ENCODE data around the gene ARHGAP28. TPM values are rescaled to one million over a fixed set of nuclear protein-coding genes. Genes with fewer than 3 reads are reported as not detected.

Gene ARHGAP28
- total RNA-seq, 6 experiments from 2014 or later: 0.13 to 1.7 (median 0.61) TPM; not detected in 1

DNA sequence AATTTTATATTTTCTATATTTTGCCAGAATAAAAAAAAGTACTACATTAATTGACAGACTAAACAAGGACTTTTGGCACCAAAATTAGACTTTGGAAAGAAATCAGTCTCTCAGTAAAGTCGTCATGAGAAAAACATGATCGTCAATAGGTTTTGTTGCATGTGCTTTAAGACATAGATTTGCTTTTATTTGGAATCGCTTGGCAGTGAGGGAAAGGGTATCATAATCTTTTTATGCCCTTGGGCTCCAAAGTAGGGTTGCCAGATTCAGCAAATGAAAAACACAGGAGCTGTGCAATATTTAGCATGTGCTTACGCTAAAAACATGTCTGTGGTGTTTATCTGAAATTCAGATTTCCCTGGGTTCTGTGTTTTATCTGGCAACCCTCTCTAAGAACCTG is 210.5 kb downstream of the ARHGAP28 start:
- Histone ChIP-seq H3K9me3 (no peaks in the 10 kb centered on the region), H3K4me3 (no peak overlapping the region), H3K27ac (no peak overlapping the region), H3K36me3 (no peaks in the 10 kb centered on the region), H3K4me1 (no peaks in the 10 kb centered on the region), H3K27me3 (no peaks in the 10 kb centered on the region)
- intact Hi-C loops (cut with DNase I): no loop called here
- 79% methylated on average over 4 of the region's 4 CpGs for WGBS (ENCODE audit: insufficient coverage, low coverage, low lambda C conversion rate, missing lambda C conversion rate)
- ATAC-seq: no peak
- TF ChIP-seq, protein P1, sequence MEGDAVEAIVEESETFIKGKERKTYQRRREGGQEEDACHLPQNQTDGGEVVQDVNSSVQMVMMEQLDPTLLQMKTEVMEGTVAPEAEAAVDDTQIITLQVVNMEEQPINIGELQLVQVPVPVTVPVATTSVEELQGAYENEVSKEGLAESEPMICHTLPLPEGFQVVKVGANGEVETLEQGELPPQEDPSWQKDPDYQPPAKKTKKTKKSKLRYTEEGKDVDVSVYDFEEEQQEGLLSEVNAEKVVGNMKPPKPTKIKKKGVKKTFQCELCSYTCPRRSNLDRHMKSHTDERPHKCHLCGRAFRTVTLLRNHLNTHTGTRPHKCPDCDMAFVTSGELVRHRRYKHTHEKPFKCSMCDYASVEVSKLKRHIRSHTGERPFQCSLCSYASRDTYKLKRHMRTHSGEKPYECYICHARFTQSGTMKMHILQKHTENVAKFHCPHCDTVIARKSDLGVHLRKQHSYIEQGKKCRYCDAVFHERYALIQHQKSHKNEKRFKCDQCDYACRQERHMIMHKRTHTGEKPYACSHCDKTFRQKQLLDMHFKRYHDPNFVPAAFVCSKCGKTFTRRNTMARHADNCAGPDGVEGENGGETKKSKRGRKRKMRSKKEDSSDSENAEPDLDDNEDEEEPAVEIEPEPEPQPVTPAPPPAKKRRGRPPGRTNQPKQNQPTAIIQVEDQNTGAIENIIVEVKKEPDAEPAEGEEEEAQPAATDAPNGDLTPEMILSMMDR (IDR thresholded peaks at IDR 0.05): no peak
- TF ChIP-seq POLR2A (IDR thresholded peaks at IDR 0.05): no peak
- DNase-seq: no peak

DNA sequence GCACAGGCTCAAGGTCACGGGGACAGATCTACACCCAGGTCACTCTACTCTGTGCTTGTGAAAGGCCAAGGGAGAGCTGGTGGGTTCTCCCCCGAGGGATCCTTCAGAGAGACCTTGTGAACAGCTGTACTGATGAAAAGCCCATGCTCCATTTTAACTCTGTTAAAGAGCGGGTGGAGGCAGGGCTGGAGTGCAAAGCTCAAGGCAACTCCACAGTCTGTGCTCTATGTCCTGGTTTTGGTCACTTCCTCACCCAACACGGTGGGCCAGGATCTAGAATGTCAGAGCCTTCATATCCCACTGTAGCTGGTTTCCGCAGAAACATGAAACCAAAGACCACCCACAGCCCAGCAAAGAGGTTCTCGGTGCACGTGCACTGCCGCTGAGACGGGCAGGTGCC is 210.9 kb downstream of the ARHGAP28 start:
- no peaks in the 10 kb centered on the region for H3K36me3 ChIP-seq
- H3K4me1 ChIP-seq: no peaks in the 10 kb centered on the region
- no peaks in the 10 kb centered on the region for H3K9me3 ChIP-seq
- H3K27me3 ChIP-seq: no peaks in the 10 kb centered on the region
- no peak overlapping the region for H3K27ac ChIP-seq
- DNase-seq: no peak
- TF ChIP-seq, protein P1 (IDR thresholded peaks at IDR 0.05): no peak
- TF ChIP-seq POLR2A (IDR thresholded peaks at IDR 0.05): no peak
- intact Hi-C loops (cut with DNase I): no loop called here
- no peak for ATAC-seq
- no peak overlapping the region for H3K4me3 ChIP-seq
- WGBS (ENCODE audit: insufficient coverage, low coverage, low lambda C conversion rate, missing lambda C conversion rate): no CpG with 5 or more reads among the region's 9 CpGs

DNA sequence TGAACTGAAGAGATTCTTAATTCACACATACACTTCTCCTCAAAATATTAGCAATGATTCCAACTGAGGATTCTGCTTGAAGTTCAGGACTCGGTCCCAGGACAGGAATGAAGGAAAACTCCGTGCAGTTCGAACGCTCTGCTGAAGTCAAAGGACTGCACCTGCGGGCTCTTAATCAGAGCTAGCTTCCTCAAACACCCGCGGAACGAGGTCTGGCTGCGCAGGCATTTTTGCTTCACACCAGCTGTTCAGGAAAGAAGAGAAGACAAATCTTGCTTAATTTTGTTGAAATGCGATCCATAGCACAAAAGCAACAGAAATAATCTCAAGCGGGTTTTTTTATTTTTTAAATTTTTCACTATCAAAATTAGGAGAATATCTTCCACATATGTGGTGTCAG is 212.5 kb downstream of the ARHGAP28 start:
- TF ChIP-seq, protein P1 (IDR thresholded peaks at IDR 0.05): no peak
- no peak for TF ChIP-seq POLR2A (IDR thresholded peaks at IDR 0.05)
- no peaks in the 10 kb centered on the region for H3K4me1 ChIP-seq
- DNase-seq (no peak), ATAC-seq (no peak)
- WGBS (ENCODE audit: insufficient coverage, low coverage, low lambda C conversion rate, missing lambda C conversion rate): 54% methylated on average over 11 of the region's 11 CpGs
- H3K27me3 ChIP-seq: no peaks in the 10 kb centered on the region
- intact Hi-C loops (cut with DNase I): no loop called here
- H3K9me3 ChIP-seq: no peaks in the 10 kb centered on the region
- H3K36me3 ChIP-seq: no peaks in the 10 kb centered on the region
- H3K27ac ChIP-seq: no peak overlapping the region
- H3K4me3 ChIP-seq: no peak overlapping the region

DNA sequence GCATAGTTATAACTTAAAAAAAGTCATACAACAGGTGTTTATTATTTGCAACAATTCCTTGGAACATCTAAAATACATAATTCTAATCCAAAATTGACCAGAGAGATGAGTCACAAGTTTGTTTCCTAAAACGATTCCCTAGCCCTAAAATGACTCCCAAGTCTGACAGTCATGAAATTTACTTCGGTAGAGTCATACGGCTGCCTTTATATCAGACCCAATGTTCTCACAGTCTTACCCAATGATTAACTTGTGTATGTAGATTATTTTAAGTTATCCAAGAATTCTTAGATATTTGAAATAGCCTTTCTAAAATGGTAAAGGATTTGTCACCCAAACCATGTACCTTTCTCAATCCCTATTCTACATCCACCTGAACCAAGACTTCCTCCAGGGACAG is 213.2 kb downstream of the ARHGAP28 start:
- no peak for ATAC-seq

More for the DNA sequence above, 213.2 kb downstream of the ARHGAP28 start:
- H3K36me3 ChIP-seq: no peaks in the 10 kb centered on the region
- no peaks in the 10 kb centered on the region for H3K4me1 ChIP-seq
- no peak for DNase-seq
- no peaks in the 10 kb centered on the region for H3K9me3 ChIP-seq
- no peak overlapping the region for H3K27ac ChIP-seq
- 75% methylated on average over 3 of the region's 3 CpGs for WGBS (ENCODE audit: insufficient coverage, low coverage, low lambda C conversion rate, missing lambda C conversion rate)
- intact Hi-C loops (cut with DNase I): no loop called here
- H3K4me3 ChIP-seq: no peak overlapping the region
- no peaks in the 10 kb centered on the region for H3K27me3 ChIP-seq
- TF ChIP-seq, protein P1 (IDR thresholded peaks at IDR 0.05): no peak

Measured in right lobe of liver (tissue), 6 donors.